GM23338 (cell line): ENCODE measurements around the gene ZFP64. TPM values are rescaled to one million over a fixed set of nuclear protein-coding genes. Genes with fewer than 3 reads are reported as not detected.

Experiments used
- ATAC-seq: fragments of 200-7000 bp; cut with Tn5 transposase; 3 replicates; pipeline ENCODE4 v1.9.1; 2020
- DNase-seq: peaks from one replicate; pipeline ENCODE4 v3.0.0-alpha.2; 2015; ENCODE audit warnings: low spot score
- H2AFZ ChIP-seq: fragments of 200-600 bp; sonication (generic); 2 replicates; pipeline ENCODE4 v1.8.0; 2016; ENCODE audit warnings: antibody characterized with exemption, mild to moderate bottlenecking, moderate library complexity
- H3F3A ChIP-seq: fragments of 200-600 bp; sonication (generic); replicated peaks from 2 replicates; pipeline ENCODE4 v1.8.0; 2017; ENCODE audit warnings: antibody characterized with exemption, mixed run types, low read depth
- H3K27ac ChIP-seq: fragments of 200-600 bp; sonication (generic); 2 replicates; pipeline ENCODE4 v1.6.1; 2016; ENCODE audit warnings: low read depth
- H3K27me3 ChIP-seq: fragments of 200-600 bp; sonication (generic); 2 replicates; pipeline ENCODE4 v1.8.0; 2016; ENCODE audit warnings: mild to moderate bottlenecking, mixed run types, moderate library complexity; ENCODE audit not compliant: insufficient read depth
- H3K36me3 ChIP-seq: fragments of 200-600 bp; sonication (generic); 2 replicates; pipeline ENCODE4 v1.8.0; 2016; ENCODE audit warnings: mild to moderate bottlenecking; ENCODE audit not compliant: insufficient read depth
- H3K4me1 ChIP-seq: fragments of 200-600 bp; sonication (generic); 2 replicates; pipeline ENCODE4 v1.8.0; 2016; ENCODE audit warnings: mild to moderate bottlenecking, moderate library complexity; ENCODE audit not compliant: insufficient read depth
- H3K4me2 ChIP-seq: fragments of 200-600 bp; sonication (generic); 2 replicates; pipeline ENCODE4 v1.7.1; 2017; ENCODE audit warnings: mixed run types
- H3K4me3 ChIP-seq: fragments of 200-600 bp; sonication (generic); 2 replicates; pipeline ENCODE4 v1.6.1; 2016; ENCODE audit warnings: mixed run types
- H3K79me2 ChIP-seq: fragments of 200-600 bp; sonication (generic); replicated peaks from 2 replicates; pipeline ENCODE4 v1.8.0; 2017; ENCODE audit warnings: mild to moderate bottlenecking; ENCODE audit not compliant: insufficient read depth
- H3K9me2 ChIP-seq: fragments of 200-600 bp; sonication (generic); 2 replicates; pipeline ENCODE4 v1.8.0; 2017; ENCODE audit not compliant: insufficient read depth
- H4K20me1 ChIP-seq: fragments of 200-600 bp; sonication (generic); replicated peaks from 2 replicates; pipeline ENCODE4 v1.8.0; 2017; ENCODE audit warnings: mild to moderate bottlenecking; ENCODE audit not compliant: insufficient read depth
- H3K27ac Mint-ChIP-seq: 2 replicates; pipeline ENCODE4 v1.8.0; 2020; ENCODE audit warnings: inconsistent platforms, mild to moderate bottlenecking, moderate library complexity, mixed read lengths
- H3K27me3 Mint-ChIP-seq: 3 replicates; pipeline ENCODE4 v1.8.0; 2022; ENCODE audit warnings: low read depth, mild to moderate bottlenecking, moderate library complexity, mixed read lengths, inconsistent platforms; ENCODE audit not compliant: insufficient read depth, poor library complexity
- H3K36me3 Mint-ChIP-seq: 3 replicates; pipeline ENCODE4 v1.8.0; 2021; ENCODE audit warnings: low read depth, mild to moderate bottlenecking, inconsistent platforms, moderate library complexity, mixed read lengths
- H3K4me1 Mint-ChIP-seq: 3 replicates; pipeline ENCODE4 v1.8.0; 2020; ENCODE audit warnings: mild to moderate bottlenecking, inconsistent platforms, mixed read lengths
- H3K4me3 Mint-ChIP-seq: 3 replicates; pipeline ENCODE4 v1.8.0; 2021; ENCODE audit warnings: moderate library complexity, mild to moderate bottlenecking, inconsistent platforms, mixed read lengths
- H3K9me3 Mint-ChIP-seq: 3 replicates; pipeline ENCODE4 v1.8.0; 2020; ENCODE audit warnings: moderate library complexity, mild to moderate bottlenecking, inconsistent platforms, mixed read lengths
- CREB1 ChIP-seq: fragments of 250-450 bp; sonication (Bioruptor Pico); IDR thresholded peaks from 2 replicates; pipeline ENCODE4 v1.5.0; 2020; ENCODE audit warnings: low read depth, mild to moderate bottlenecking, moderate library complexity
- EZH2 ChIP-seq: fragments of 200-600 bp; sonication (generic); IDR thresholded peaks from one replicate; pipeline ENCODE4 v1.8.0; 2017; ENCODE audit warnings: antibody characterized with exemption, mild to moderate bottlenecking, low read depth; ENCODE audit not compliant: unreplicated experiment
- EZH2phosphoT487 ChIP-seq: fragments of 200-600 bp; sonication (generic); IDR thresholded peaks from one replicate; pipeline ENCODE4 v1.8.1; 2018; ENCODE audit warnings: antibody characterized with exemption; ENCODE audit not compliant: unreplicated experiment
- JUNB ChIP-seq: IDR thresholded peaks from one replicate; pipeline ENCODE4 v1.6.1; 2016; ENCODE audit warnings: antibody characterized with exemption; ENCODE audit not compliant: unreplicated experiment
- NANOG ChIP-seq: IDR thresholded peaks from 2 replicates; pipeline ENCODE4 v1.6.1; 2016; ENCODE audit warnings: antibody characterized with exemption, borderline replicate concordance
- POLR2AphosphoS5 ChIP-seq: IDR thresholded peaks from 2 replicates; pipeline ENCODE4 v1.6.1; 2016; ENCODE audit warnings: antibody characterized with exemption, low read depth
- REST ChIP-seq: IDR thresholded peaks from one replicate; pipeline ENCODE4 v1.6.1; 2018; ENCODE audit warnings: antibody characterized with exemption; ENCODE audit not compliant: unreplicated experiment
- STAT1 ChIP-seq: IDR thresholded peaks from one replicate; pipeline ENCODE4 v1.6.1; 2016; ENCODE audit warnings: antibody characterized with exemption; ENCODE audit not compliant: unreplicated experiment
- ZNF114 ChIP-seq: fragments of 250-450 bp; sonication (Bioruptor Pico); IDR thresholded peaks from 2 replicates; pipeline ENCODE4 v1.5.0; 2020; ENCODE audit warnings: mild to moderate bottlenecking, moderate library complexity
- ZNF331 ChIP-seq: fragments of 250-450 bp; sonication (Bioruptor Pico); IDR thresholded peaks from 2 replicates; pipeline ENCODE4 v1.5.0; 2020; ENCODE audit warnings: low read depth, mild to moderate bottlenecking, moderate library complexity
- polyA plus RNA-seq: library from polyadenylated mRNA; unstranded; fragments of >200 nt; fragmentation: Nextera tagmentation; extraction: Ambion mirVana; gene quantifications from 2 replicates; pipeline ENCODE4 v1.2.1, GENCODE V29; 2016
- total RNA-seq: library from RNA; depleted of rRNA; stranded (reverse); fragments of >200 nt; shearing (Covaris generic); gene quantifications from 2 replicates; pipeline ENCODE4 v1.2.3, GENCODE V29; 2014
- TF ChIP-seq, protein P1 (sequence below): fragments of 250-450 bp; sonication (Bioruptor Pico); IDR thresholded peaks from 2 replicates; pipeline ENCODE4 v1.5.0; 2020; ENCODE audit warnings: mild to moderate bottlenecking, moderate library complexity
- TF ChIP-seq, protein P2 (sequence below): IDR thresholded peaks from 2 replicates; pipeline ENCODE4 v1.6.1; 2016; ENCODE audit warnings: antibody characterized with exemption
- TF ChIP-seq, protein P3 (sequence below), 2 experiments: fragments of 200-600 bp in 1 of 2; sonication (generic) in 1 of 2; conservative IDR thresholded peaks; 2 replicates each; pipeline versions ENCODE4 v1.5.1 to v1.6.1; 2016 to 2017; ENCODE audit warnings: antibody characterized with exemption in 2 of 2, low read depth in 2 of 2, mild to moderate bottlenecking in 2 of 2, moderate library complexity in 1 of 2

Gene ZFP64
- total and polyA plus RNA-seq, 2 experiments from 2014 or later, result 9.6 to 30.4 TPM

GRCh38 chr20:52178691-52179090 is 12.9 kb downstream of the ZFP64 start:
- H2AFZ ChIP-seq, result no peak overlapping the region
- TF ChIP-seq ZNF331 (CRISPR knock-in tag) (no peak), EZH2phosphoT487 (no peak), REST (no peak), ZNF114 (CRISPR knock-in tag) (no peak), EZH2 (no peak), STAT1 (no peak), POLR2AphosphoS5 (no peak), CREB1 (CRISPR knock-in tag) (no peak), JUNB (no peak), NANOG (no peak)
- TF ChIP-seq, protein P1, sequence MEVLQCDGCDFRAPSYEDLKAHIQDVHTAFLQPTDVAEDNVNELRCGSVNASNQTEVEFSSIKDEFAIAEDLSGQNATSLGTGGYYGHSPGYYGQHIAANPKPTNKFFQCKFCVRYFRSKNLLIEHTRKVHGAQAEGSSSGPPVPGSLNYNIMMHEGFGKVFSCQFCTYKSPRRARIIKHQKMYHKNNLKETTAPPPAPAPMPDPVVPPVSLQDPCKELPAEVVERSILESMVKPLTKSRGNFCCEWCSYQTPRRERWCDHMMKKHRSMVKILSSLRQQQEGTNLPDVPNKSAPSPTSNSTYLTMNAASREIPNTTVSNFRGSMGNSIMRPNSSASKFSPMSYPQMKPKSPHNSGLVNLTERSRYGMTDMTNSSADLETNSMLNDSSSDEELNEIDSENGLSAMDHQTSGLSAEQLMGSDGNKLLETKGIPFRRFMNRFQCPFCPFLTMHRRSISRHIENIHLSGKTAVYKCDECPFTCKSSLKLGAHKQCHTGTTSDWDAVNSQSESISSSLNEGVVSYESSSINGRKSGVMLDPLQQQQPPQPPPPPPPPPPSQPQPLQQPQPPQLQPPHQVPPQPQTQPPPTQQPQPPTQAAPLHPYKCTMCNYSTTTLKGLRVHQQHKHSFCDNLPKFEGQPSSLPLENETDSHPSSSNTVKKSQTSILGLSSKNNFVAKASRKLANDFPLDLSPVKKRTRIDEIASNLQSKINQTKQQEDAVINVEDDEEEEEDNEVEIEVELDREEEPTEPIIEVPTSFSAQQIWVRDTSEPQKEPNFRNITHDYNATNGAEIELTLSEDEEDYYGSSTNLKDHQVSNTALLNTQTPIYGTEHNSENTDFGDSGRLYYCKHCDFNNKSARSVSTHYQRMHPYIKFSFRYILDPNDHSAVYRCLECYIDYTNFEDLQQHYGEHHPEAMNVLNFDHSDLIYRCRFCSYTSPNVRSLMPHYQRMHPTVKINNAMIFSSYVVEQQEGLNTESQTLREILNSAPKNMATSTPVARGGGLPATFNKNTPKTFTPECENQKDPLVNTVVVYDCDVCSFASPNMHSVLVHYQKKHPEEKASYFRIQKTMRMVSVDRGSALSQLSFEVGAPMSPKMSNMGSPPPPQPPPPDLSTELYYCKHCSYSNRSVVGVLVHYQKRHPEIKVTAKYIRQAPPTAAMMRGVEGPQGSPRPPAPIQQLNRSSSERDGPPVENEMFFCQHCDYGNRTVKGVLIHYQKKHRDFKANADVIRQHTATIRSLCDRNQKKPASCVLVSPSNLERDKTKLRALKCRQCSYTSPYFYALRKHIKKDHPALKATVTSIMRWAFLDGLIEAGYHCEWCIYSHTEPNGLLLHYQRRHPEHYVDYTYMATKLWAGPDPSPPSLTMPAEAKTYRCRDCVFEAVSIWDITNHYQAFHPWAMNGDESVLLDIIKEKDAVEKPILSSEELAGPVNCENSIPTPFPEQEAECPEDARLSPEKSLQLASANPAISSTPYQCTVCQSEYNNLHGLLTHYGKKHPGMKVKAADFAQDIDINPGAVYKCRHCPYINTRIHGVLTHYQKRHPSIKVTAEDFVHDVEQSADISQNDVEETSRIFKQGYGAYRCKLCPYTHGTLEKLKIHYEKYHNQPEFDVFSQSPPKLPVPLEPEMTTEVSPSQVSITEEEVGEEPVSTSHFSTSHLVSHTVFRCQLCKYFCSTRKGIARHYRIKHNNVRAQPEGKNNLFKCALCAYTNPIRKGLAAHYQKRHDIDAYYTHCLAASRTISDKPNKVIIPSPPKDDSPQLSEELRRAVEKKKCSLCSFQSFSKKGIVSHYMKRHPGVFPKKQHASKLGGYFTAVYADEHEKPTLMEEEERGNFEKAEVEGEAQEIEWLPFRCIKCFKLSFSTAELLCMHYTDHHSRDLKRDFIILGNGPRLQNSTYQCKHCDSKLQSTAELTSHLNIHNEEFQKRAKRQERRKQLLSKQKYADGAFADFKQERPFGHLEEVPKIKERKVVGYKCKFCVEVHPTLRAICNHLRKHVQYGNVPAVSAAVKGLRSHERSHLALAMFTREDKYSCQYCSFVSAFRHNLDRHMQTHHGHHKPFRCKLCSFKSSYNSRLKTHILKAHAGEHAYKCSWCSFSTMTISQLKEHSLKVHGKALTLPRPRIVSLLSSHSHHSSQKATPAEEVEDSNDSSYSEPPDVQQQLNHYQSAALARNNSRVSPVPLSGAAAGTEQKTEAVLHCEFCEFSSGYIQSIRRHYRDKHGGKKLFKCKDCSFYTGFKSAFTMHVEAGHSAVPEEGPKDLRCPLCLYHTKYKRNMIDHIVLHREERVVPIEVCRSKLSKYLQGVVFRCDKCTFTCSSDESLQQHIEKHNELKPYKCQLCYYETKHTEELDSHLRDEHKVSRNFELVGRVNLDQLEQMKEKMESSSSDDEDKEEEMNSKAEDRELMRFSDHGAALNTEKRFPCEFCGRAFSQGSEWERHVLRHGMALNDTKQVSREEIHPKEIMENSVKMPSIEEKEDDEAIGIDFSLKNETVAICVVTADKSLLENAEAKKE, result no peak
- TF ChIP-seq, protein P2, sequence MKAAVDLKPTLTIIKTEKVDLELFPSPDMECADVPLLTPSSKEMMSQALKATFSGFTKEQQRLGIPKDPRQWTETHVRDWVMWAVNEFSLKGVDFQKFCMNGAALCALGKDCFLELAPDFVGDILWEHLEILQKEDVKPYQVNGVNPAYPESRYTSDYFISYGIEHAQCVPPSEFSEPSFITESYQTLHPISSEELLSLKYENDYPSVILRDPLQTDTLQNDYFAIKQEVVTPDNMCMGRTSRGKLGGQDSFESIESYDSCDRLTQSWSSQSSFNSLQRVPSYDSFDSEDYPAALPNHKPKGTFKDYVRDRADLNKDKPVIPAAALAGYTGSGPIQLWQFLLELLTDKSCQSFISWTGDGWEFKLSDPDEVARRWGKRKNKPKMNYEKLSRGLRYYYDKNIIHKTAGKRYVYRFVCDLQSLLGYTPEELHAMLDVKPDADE, result no peak
- TF ChIP-seq, protein P3, sequence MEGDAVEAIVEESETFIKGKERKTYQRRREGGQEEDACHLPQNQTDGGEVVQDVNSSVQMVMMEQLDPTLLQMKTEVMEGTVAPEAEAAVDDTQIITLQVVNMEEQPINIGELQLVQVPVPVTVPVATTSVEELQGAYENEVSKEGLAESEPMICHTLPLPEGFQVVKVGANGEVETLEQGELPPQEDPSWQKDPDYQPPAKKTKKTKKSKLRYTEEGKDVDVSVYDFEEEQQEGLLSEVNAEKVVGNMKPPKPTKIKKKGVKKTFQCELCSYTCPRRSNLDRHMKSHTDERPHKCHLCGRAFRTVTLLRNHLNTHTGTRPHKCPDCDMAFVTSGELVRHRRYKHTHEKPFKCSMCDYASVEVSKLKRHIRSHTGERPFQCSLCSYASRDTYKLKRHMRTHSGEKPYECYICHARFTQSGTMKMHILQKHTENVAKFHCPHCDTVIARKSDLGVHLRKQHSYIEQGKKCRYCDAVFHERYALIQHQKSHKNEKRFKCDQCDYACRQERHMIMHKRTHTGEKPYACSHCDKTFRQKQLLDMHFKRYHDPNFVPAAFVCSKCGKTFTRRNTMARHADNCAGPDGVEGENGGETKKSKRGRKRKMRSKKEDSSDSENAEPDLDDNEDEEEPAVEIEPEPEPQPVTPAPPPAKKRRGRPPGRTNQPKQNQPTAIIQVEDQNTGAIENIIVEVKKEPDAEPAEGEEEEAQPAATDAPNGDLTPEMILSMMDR (conservative IDR thresholded peaks at IDR 0.05; ENCODE audit: low read depth in 2 of 2), result no peak
- no peaks in the 10 kb centered on the region for H3K27me3 Mint-ChIP-seq
- no peaks in the 10 kb centered on the region for H3K4me1 Mint-ChIP-seq
- no peak overlapping the region for H3K4me3 ChIP-seq
- no peak overlapping the region for H3K4me3 Mint-ChIP-seq
- H3F3A ChIP-seq, result no peaks in the 10 kb centered on the region
- H3K27ac Mint-ChIP-seq, result no peak overlapping the region
- H3K9me2 ChIP-seq, result no peaks in the 10 kb centered on the region
- ATAC-seq (no peak), DNase-seq (no peak)
- H4K20me1 ChIP-seq, result no peaks in the 10 kb centered on the region
- no peaks in the 10 kb centered on the region for H3K4me1 ChIP-seq
- no peaks in the 10 kb centered on the region for H3K36me3 ChIP-seq
- H3K36me3 Mint-ChIP-seq, result peaks cover 12% of the 10 kb centered on the region; the same call in 2 of the 3 replicates
- no peaks in the 10 kb centered on the region for H3K27me3 ChIP-seq
- no peak overlapping the region for H3K4me2 ChIP-seq
- no peaks in the 10 kb centered on the region for H3K9me3 Mint-ChIP-seq
- no peak overlapping the region for H3K27ac ChIP-seq
- no peaks in the 10 kb centered on the region for H3K79me2 ChIP-seq
